OCI-LY1 (cell line): ENCODE results near the gene PATJ.

Experiments
- CTCF ChIP-seq: fragments of 200-600 bp; sonication (generic), shearing (Covaris generic); IDR thresholded peaks from 2 replicates; pipeline ENCODE4 v1.5.1; 2017; ENCODE audit warnings: mild to moderate bottlenecking, antibody characterized with exemption, low read length, moderate library complexity, mixed read lengths
- EZH2 ChIP-seq: fragments of 200-600 bp; sonication (generic), shearing (Covaris generic); IDR thresholded peaks from 2 replicates; pipeline ENCODE4 v1.8.0; 2017; ENCODE audit warnings: borderline replicate concordance, mixed run types, mild to moderate bottlenecking, antibody characterized with exemption, low read length, moderate library complexity, mixed read lengths

GRCh38 chr1:62077821-62078220 lies 335.5 kb downstream of the PATJ start:
- TF ChIP-seq CTCF, result no peak
- TF ChIP-seq EZH2, result no peak
